HepG2 (cell line): ENCODE measurements around the gene PLEKHG4. TPM values are rescaled to one million over a fixed set of nuclear protein-coding genes. Genes with fewer than 3 reads are reported as not detected.

ENCODE experiments used
- BCLAF1 ChIP-seq: fragments of 450-650 bp; IDR thresholded peaks from 2 replicates; pipeline ENCODE4 v1.6.1; 2017; ENCODE audit warnings: mild to moderate bottlenecking
- BORCS8-MEF2B ChIP-seq: sonication (generic); formaldehyde crosslinking; IDR thresholded peaks from 2 replicates; pipeline ENCODE4 v1.8.0; 2022; ENCODE audit warnings: mild to moderate bottlenecking, missing genetic modification reagents
- HMG20A ChIP-seq: IDR thresholded peaks from 2 replicates; pipeline ENCODE4 v1.6.1; 2016; ENCODE audit warnings: borderline replicate concordance
- KAT7 ChIP-seq: IDR thresholded peaks from 2 replicates; pipeline ENCODE4 v1.6.1; 2018; ENCODE audit warnings: borderline replicate concordance, missing compliant biosample characterization
- NR0B2 ChIP-seq: sonication (generic); formaldehyde crosslinking; IDR thresholded peaks from 2 replicates; pipeline ENCODE4 v1.4.0; 2020; ENCODE audit warnings: mild to moderate bottlenecking, missing genetic modification reagents
- RFX5 ChIP-seq: IDR thresholded peaks from 2 replicates; pipeline ENCODE4 v1.6.1; 2011; ENCODE audit warnings: low read depth, low read length, improper control_type of control experiment
- RXRB ChIP-seq: IDR thresholded peaks from 2 replicates; pipeline ENCODE4 v1.6.1; 2016; ENCODE audit warnings: borderline replicate concordance, missing genetic modification reagents, missing compliant biosample characterization
- SNRNP70 ChIP-seq: fragments of 200-400 bp; formaldehyde crosslinking; IDR thresholded peaks from 2 replicates; pipeline ENCODE4 v1.6.1; 2017; ENCODE audit warnings: mild to moderate bottlenecking, low read depth, low read length, moderate library complexity
- WIZ ChIP-seq: sonication (generic); formaldehyde crosslinking; IDR thresholded peaks from 2 replicates; pipeline ENCODE4 v1.5.1; 2020; ENCODE audit warnings: mild to moderate bottlenecking, missing genetic modification reagents
- XRCC5 ChIP-seq: fragments of 200-400 bp; formaldehyde crosslinking; optimal IDR thresholded peaks from 2 replicates; pipeline ENCODE3; 2017; ENCODE audit warnings: mild to moderate bottlenecking, low read length
- ZNF20 ChIP-seq: sonication (generic); formaldehyde crosslinking; IDR thresholded peaks from 2 replicates; pipeline ENCODE4 v1.4.0; 2020; ENCODE audit warnings: mild to moderate bottlenecking, moderate library complexity, missing genetic modification reagents
- ZNF260 ChIP-seq: sonication (generic); formaldehyde crosslinking; IDR thresholded peaks from 2 replicates; pipeline ENCODE4 v1.4.0; 2020; ENCODE audit warnings: missing genetic modification reagents, low read depth, mild to moderate bottlenecking, borderline replicate concordance
- ZNF335 ChIP-seq: sonication (generic); formaldehyde crosslinking; IDR thresholded peaks from 2 replicates; pipeline ENCODE4 v1.4.0; 2020; ENCODE audit warnings: missing genetic modification reagents
- ZNF367 ChIP-seq: sonication (generic); formaldehyde crosslinking; IDR thresholded peaks from 2 replicates; pipeline ENCODE4 v1.4.0; 2020; ENCODE audit warnings: missing genetic modification reagents, borderline replicate concordance
- ZNF710 ChIP-seq: sonication (generic); formaldehyde crosslinking; IDR thresholded peaks from 2 replicates; pipeline ENCODE4 v1.5.0; 2020; ENCODE audit warnings: mild to moderate bottlenecking, missing genetic modification reagents, borderline replicate concordance
- ZNF773 ChIP-seq: sonication (generic); formaldehyde crosslinking; IDR thresholded peaks from 2 replicates; pipeline ENCODE4 v1.4.0; 2020; ENCODE audit warnings: missing genetic modification reagents, borderline replicate concordance
- ZNF780A ChIP-seq: sonication (generic); formaldehyde crosslinking; IDR thresholded peaks from 2 replicates; pipeline ENCODE4 v1.8.0; 2022; ENCODE audit warnings: mild to moderate bottlenecking, missing genetic modification reagents, moderate library complexity
- polyA plus RNA-seq, 8 experiments: library from polyadenylated mRNA; depleted of rRNA in 3 of 8; stranded (reverse) in 7 of 8; unstranded in 1 of 8; fragments of >200 nt; fragmentation: Illumina TruSeq in 4 of 8; extraction: Trizol in 4 of 8; gene quantifications; 2 replicates each; pipeline versions ENCODE4 v1.2.1 to v1.2.3, GENCODE V29; 2011 to 2016; ENCODE audit warnings: low read depth in 4 of 8, missing spikeins in 1 of 8, mixed read lengths in 1 of 8; ENCODE audit not compliant: insufficient read depth in 1 of 8
- total RNA-seq, 5 experiments: library from RNA; depleted of rRNA; stranded (reverse); fragments of >200 nt; fragmentation: Illumina TruSeq; extraction: Trizol; gene quantifications; 2 replicates each; pipeline ENCODE4 v1.2.3, GENCODE V29; 2016; ENCODE audit warnings: low read depth in 1 of 5
- TF ChIP-seq, protein P1 (sequence below): IDR thresholded peaks from 2 replicates; pipeline ENCODE4 v1.6.1; 2016; ENCODE audit warnings: mild to moderate bottlenecking
- TF ChIP-seq, protein P2 (sequence below): sonication (generic); formaldehyde crosslinking; IDR thresholded peaks from 2 replicates; pipeline ENCODE4 v1.4.0; 2020; ENCODE audit warnings: missing genetic modification reagents

PLEKHG4 gene
- total and polyA plus RNA-seq, 2 of the 13 experiments (the other 11 are each of a cell fraction or from before 2014, with no cell fraction given), result 7.1 to 13.6 TPM

GRCh38 chr16:67246756-67247191 lies 32.6 kb upstream of the PLEKHG4 start (continued):
- TF ChIP-seq ZNF367 (CRISPR knock-in tag) (no peak), ZNF260 (CRISPR knock-in tag) (0 out of 2 replicates have a peak, but pooled peaks have one; percentile 41), WIZ (CRISPR knock-in tag) (no peak), SNRNP70 (no peak), ZNF773 (CRISPR knock-in tag) (no peak), HMG20A (CRISPR knock-in tag) (no peak), ZNF335 (no peak), RXRB (CRISPR knock-in tag) (no peak), ZNF20 (CRISPR knock-in tag) (no peak), BORCS8-MEF2B (CRISPR knock-in tag) (no peak), NR0B2 (CRISPR knock-in tag) (peak; percentile 80; the same call in 1 of the 2 replicates), BCLAF1 (no peak), RFX5 (no peak), ZNF780A (CRISPR knock-in tag) (no peak; the same call in 1 of the 2 replicates), ZNF710 (no peak), KAT7 (CRISPR knock-in tag) (peak; percentile 54; the same call in 1 of the 2 replicates), XRCC5 (no peak)
- TF ChIP-seq, protein P1, sequence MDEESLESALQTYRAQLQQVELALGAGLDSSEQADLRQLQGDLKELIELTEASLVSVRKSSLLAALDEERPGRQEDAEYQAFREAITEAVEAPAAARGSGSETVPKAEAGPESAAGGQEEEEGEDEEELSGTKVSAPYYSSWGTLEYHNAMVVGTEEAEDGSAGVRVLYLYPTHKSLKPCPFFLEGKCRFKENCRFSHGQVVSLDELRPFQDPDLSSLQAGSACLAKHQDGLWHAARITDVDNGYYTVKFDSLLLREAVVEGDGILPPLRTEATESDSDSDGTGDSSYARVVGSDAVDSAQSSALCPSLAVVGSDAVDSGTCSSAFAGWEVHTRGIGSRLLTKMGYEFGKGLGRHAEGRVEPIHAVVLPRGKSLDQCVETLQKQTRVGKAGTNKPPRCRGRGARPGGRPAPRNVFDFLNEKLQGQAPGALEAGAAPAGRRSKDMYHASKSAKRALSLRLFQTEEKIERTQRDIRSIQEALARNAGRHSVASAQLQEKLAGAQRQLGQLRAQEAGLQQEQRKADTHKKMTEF (CRISPR knock-in tag), result no peak
- TF ChIP-seq, protein P2, sequence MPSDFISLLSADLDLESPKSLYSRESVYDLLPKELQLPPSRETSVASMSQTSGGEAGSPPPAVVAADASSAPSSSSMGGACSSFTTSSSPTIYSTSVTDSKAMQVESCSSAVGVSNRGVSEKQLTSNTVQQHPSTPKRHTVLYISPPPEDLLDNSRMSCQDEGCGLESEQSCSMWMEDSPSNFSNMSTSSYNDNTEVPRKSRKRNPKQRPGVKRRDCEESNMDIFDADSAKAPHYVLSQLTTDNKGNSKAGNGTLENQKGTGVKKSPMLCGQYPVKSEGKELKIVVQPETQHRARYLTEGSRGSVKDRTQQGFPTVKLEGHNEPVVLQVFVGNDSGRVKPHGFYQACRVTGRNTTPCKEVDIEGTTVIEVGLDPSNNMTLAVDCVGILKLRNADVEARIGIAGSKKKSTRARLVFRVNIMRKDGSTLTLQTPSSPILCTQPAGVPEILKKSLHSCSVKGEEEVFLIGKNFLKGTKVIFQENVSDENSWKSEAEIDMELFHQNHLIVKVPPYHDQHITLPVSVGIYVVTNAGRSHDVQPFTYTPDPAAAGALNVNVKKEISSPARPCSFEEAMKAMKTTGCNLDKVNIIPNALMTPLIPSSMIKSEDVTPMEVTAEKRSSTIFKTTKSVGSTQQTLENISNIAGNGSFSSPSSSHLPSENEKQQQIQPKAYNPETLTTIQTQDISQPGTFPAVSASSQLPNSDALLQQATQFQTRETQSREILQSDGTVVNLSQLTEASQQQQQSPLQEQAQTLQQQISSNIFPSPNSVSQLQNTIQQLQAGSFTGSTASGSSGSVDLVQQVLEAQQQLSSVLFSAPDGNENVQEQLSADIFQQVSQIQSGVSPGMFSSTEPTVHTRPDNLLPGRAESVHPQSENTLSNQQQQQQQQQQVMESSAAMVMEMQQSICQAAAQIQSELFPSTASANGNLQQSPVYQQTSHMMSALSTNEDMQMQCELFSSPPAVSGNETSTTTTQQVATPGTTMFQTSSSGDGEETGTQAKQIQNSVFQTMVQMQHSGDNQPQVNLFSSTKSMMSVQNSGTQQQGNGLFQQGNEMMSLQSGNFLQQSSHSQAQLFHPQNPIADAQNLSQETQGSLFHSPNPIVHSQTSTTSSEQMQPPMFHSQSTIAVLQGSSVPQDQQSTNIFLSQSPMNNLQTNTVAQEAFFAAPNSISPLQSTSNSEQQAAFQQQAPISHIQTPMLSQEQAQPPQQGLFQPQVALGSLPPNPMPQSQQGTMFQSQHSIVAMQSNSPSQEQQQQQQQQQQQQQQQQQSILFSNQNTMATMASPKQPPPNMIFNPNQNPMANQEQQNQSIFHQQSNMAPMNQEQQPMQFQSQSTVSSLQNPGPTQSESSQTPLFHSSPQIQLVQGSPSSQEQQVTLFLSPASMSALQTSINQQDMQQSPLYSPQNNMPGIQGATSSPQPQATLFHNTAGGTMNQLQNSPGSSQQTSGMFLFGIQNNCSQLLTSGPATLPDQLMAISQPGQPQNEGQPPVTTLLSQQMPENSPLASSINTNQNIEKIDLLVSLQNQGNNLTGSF, result no peak
